PFSK-1 (cell line): ENCODE results near the gene TM2D3.

Experiments used
- FOXP2 ChIP-seq: optimal IDR thresholded peaks from 2 replicates; pipeline ENCODE3; 2011; ENCODE audit warnings: borderline replicate concordance, control low read depth, inconsistent platforms; ENCODE audit not compliant: insufficient read depth; ENCODE audit errors: extremely low read length, extremely low read depth
- POLR2AphosphoS5 ChIP-seq: IDR thresholded peaks from 2 replicates; pipeline ENCODE4 v1.6.1; 2012; ENCODE audit warnings: low read depth, mild to moderate bottlenecking, control low read depth, low read length, moderate library complexity
- REST ChIP-seq, 2 experiments: IDR thresholded peaks; 2 replicates each; pipeline versions ENCODE4 v1.6.1 to v1.8.0; 2011 to 2012; ENCODE audit warnings: low read depth in 2 of 2, low read length in 2 of 2, control low read depth in 1 of 2, inconsistent platforms in 1 of 2, mild to moderate bottlenecking in 1 of 2, moderate library complexity in 1 of 2; ENCODE audit not compliant: insufficient read depth in 1 of 2
- SIN3A ChIP-seq: IDR thresholded peaks from 2 replicates; pipeline ENCODE4 v1.6.1; 2012; ENCODE audit warnings: mild to moderate bottlenecking, low read length, moderate library complexity, borderline replicate concordance; ENCODE audit not compliant: insufficient read depth
- TAF1 ChIP-seq: IDR thresholded peaks from 2 replicates; pipeline ENCODE4 v1.6.1; 2012; ENCODE audit warnings: low read length, control low read depth, borderline replicate concordance; ENCODE audit not compliant: insufficient read depth

TM2D3 gene

GRCh38 chr15:101669744-101670143 is 17.6 kb upstream of the TM2D3 start:
- TF ChIP-seq POLR2AphosphoS5 = no peak
- TF ChIP-seq REST (IDR thresholded peaks at IDR 0.05; ENCODE audit: insufficient read depth in 1 of 2, low read depth in 2 of 2, low read length in 2 of 2) = no peak
- TF ChIP-seq TAF1 = no peak
- TF ChIP-seq FOXP2 = no peak
- no peak for TF ChIP-seq SIN3A

- no peak for TF ChIP-seq FOXP2
- no peak for TF ChIP-seq SIN3A
- TF ChIP-seq POLR2AphosphoS5 = no peak
- TF ChIP-seq REST (IDR thresholded peaks at IDR 0.05; ENCODE audit: insufficient read depth in 1 of 2, low read depth in 2 of 2, low read length in 2 of 2) = no peak
- no peak for TF ChIP-seq TAF1
Observed at GRCh38 chr15:101667881-101668280, 15.7 kb upstream of the TM2D3 start.

- TF ChIP-seq SIN3A (no peak), TAF1 (no peak), REST (IDR thresholded peaks at IDR 0.05; ENCODE audit: insufficient read depth in 1 of 2, low read depth in 2 of 2, low read length in 2 of 2) (no peak), POLR2AphosphoS5 (no peak), FOXP2 (no peak)
Observed at GRCh38 chr15:101664303-101664913, 12.2 kb upstream of the TM2D3 start.

- TF ChIP-seq POLR2AphosphoS5 (no peak), REST (IDR thresholded peaks at IDR 0.05; ENCODE audit: insufficient read depth in 1 of 2, low read depth in 2 of 2, low read length in 2 of 2) (no peak), FOXP2 (no peak), TAF1 (no peak), SIN3A (no peak)
Observed at GRCh38 chr15:101662203-101662602, 10.0 kb upstream of the TM2D3 start.

- TF ChIP-seq TAF1 (no peak), POLR2AphosphoS5 (no peak), SIN3A (no peak), FOXP2 (no peak), REST (IDR thresholded peaks at IDR 0.05; ENCODE audit: insufficient read depth in 1 of 2, low read depth in 2 of 2, low read length in 2 of 2) (no peak)
Observed at GRCh38 chr15:101660005-101660404, 7.8 kb upstream of the TM2D3 start.
